GM23248 (cell line): ENCODE measurements around the gene DLG2.

ENCODE experiments used
- EZH2 ChIP-seq: fragments of 200-600 bp; sonication (generic); IDR thresholded peaks from 2 replicates; pipeline ENCODE4 v1.6.1; 2018; ENCODE audit warnings: antibody characterized with exemption, mild to moderate bottlenecking; ENCODE audit not compliant: insufficient read depth, poor library complexity, severe bottlenecking
- EZH2phosphoT487 ChIP-seq: fragments of 200-600 bp; sonication (generic); IDR thresholded peaks from 2 replicates; pipeline ENCODE4 v1.6.1; 2018; ENCODE audit warnings: antibody characterized with exemption, moderate library complexity, mild to moderate bottlenecking, low read depth; ENCODE audit not compliant: insufficient read depth

GRCh38 chr11:85133636-85134035 is 493.5 kb downstream of the DLG2 start:
- no peak for TF ChIP-seq EZH2
- no peak for TF ChIP-seq EZH2phosphoT487
